ENCODE measurements around the gene TMEM132D.
A peak's percentile ranks its signal among the peaks of the same experiment; 100 is the strongest.

Gene TMEM132D

DNA sequence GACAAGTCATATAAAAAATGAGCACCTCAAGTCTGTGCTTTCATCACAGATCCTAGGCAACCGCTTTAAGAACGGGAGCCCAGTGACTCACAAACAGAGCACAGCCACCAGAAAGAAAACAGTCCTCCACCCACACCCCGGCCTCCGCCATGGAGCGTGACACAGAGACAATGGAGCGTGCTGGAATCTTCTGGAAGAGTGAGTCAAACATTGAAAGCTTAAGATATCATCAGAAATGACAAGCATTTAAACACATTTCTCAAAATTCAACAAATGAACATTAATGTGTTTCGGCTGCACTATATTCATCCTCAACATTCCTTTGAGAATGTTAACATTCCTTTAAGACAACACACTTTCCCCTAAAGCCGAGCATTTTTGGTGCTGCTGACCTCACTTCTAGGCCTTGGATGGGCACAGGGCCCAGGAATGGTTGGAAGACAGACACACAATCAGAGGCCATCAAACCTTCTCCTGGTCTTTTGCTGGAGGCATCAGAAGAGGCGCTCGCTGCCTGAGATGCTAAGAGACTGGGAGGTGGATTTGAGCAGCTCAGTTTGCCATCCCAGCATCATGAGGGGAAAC is 23.6 kb upstream of the TMEM132D start:
- TF ChIP-seq CTCF (IDR thresholded peaks at IDR 0.05; ENCODE audit: insufficient read depth, low read length, poor library complexity, severe bottlenecking): no peak
- Histone ChIP-seq H3F3A (ENCODE audit: insufficient read depth) (no peaks in the 10 kb centered on the region), H3K9me3 (ENCODE audit: insufficient read depth, low read length) (no peaks in the 10 kb centered on the region), H3K4me2 (ENCODE audit: low read depth, low read length, poor library complexity, severe bottlenecking) (no peak overlapping the region), H3K36me3 (ENCODE audit: low read length) (no peaks in the 10 kb centered on the region), H3K4me3 (ENCODE audit: insufficient read depth, low read length, poor library complexity, severe bottlenecking) (no peak overlapping the region), H3K9me2 (replicated peaks; ENCODE audit: insufficient read depth, low read length) (no peaks in the 10 kb centered on the region), H3K9ac (ENCODE audit: low read length) (no peak overlapping the region), H2AFZ (ENCODE audit: low read depth, low read length, severe bottlenecking) (no peak overlapping the region), H4K20me1 (ENCODE audit: low read depth, low read length) (no peaks in the 10 kb centered on the region), H3K27me3 (ENCODE audit: low read length) (no peaks in the 10 kb centered on the region), H3K27ac (ENCODE audit: low read depth, low read length) (no peak overlapping the region), H3K79me2 (ENCODE audit: insufficient read depth, low read length) (no peaks in the 10 kb centered on the region)

DNA sequence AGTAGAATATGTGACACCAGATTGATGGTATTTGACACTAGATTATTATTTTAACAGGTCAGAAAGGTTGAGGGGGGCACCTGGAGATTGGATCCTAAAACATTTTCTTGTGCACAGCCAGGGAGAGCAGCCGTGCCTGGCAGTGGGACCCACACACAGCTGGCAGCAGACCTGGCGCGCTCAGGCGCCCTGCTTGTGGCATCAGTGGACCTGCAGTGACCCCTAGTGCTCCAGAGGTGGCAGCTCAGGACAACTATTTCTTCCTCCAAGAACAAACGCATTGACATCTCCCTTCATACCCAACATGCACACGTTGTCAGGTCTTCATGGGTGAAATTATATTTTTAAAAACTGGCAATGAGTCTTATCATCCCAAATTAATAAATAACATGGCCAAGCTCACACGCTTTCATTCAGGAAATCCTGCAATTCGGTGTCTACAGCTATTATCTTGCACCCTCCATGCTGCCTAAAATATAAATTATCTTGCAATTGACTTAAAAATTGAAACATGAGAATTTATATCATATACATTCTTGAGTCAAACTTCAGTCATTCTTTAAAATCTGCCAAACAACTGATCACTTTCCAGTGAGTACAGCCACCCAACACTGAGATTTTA is 7.7 kb upstream of the TMEM132D start:
- peak; percentile 53 for TF ChIP-seq CTCF (IDR thresholded peaks at IDR 0.05; ENCODE audit: insufficient read depth, low read length, poor library complexity, severe bottlenecking)
- TF ChIP-seq EZH2phosphoT487 (conservative IDR thresholded peaks at IDR 0.05; ENCODE audit: low read length): no peak
- H3F3A ChIP-seq (ENCODE audit: insufficient read depth): no peaks in the 10 kb centered on the region
- H3K79me2 ChIP-seq (ENCODE audit: insufficient read depth, low read length): no peaks in the 10 kb centered on the region
- no peaks in the 10 kb centered on the region for H3K27me3 ChIP-seq (ENCODE audit: low read length)
- no peaks in the 10 kb centered on the region for H3K9me2 ChIP-seq (replicated peaks; ENCODE audit: insufficient read depth, low read length)
- no peak overlapping the region for H3K4me3 ChIP-seq (ENCODE audit: insufficient read depth, low read length, poor library complexity, severe bottlenecking)
- H3K9me3 ChIP-seq (ENCODE audit: insufficient read depth, low read length): no peaks in the 10 kb centered on the region
- no peak overlapping the region for H3K4me2 ChIP-seq (ENCODE audit: low read depth, low read length, poor library complexity, severe bottlenecking)
- no peaks in the 10 kb centered on the region for H3K36me3 ChIP-seq (ENCODE audit: low read length)
- no peak overlapping the region for H2AFZ ChIP-seq (ENCODE audit: low read depth, low read length, severe bottlenecking)
- H4K20me1 ChIP-seq (ENCODE audit: low read depth, low read length): no peaks in the 10 kb centered on the region
- no peak overlapping the region for H3K9ac ChIP-seq (ENCODE audit: low read length)
- no peak overlapping the region for H3K27ac ChIP-seq (ENCODE audit: low read depth, low read length)

DNA sequence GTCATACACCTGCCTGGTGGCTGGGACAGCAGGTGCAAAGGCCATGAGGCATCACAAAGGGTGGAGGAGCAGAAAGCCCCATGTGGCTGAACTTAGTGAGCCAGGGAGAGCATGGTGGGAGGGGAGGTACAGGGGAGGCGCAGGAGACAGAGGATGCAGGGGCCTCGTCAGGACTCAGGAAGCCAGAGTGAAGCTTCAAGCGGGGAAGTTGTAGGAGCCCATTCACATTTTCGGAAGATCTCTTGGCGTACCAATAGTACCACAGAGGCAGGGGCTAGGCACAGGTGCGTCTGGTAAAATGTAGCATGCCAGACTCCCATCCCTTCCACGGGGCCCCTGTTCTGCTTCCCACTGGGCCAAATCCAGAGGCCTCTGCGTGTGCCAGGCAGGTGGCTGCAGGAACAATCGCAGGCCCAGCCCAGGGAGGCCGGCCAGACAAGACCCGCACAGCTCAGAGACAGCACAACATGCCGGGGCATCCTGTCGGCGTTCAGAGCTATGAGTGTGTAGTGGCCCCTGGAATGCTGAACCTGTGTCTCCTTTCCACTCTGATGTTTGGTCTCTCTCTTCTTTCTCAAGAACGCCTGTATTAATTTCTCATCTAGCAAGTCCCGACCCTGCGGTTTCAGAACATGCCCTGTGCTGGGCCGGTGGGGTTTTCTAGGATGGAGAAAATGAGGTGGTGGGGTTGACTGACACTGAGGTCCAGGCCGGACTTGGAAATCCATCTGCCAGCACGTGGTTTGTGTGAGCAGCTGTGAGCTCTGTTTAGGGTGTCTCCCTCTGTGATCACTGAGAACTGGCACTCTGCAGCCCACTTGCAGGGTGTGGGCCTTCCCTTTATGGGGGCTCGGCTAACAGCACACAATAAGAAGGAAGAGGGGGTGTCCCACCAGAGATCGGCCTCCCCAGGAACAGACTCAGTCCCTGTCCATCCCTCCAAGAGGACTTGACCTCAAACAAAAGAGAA is 5.5 kb upstream of the TMEM132D start:
- Histone ChIP-seq H3K9me2 (replicated peaks; ENCODE audit: insufficient read depth, low read length) (no peaks in the 10 kb centered on the region), H3K79me2 (ENCODE audit: insufficient read depth, low read length) (no peaks in the 10 kb centered on the region), H3F3A (ENCODE audit: insufficient read depth) (no peaks in the 10 kb centered on the region), H3K9ac (ENCODE audit: low read length) (no peak overlapping the region), H3K27me3 (ENCODE audit: low read length) (no peaks in the 10 kb centered on the region), H3K36me3 (ENCODE audit: low read length) (no peaks in the 10 kb centered on the region), H2AFZ (ENCODE audit: low read depth, low read length, severe bottlenecking) (no peak overlapping the region), H3K4me2 (ENCODE audit: low read depth, low read length, poor library complexity, severe bottlenecking) (no peak overlapping the region), H3K27ac (ENCODE audit: low read depth, low read length) (no peak overlapping the region), H3K4me3 (ENCODE audit: insufficient read depth, low read length, poor library complexity, severe bottlenecking) (no peak overlapping the region), H3K9me3 (ENCODE audit: insufficient read depth, low read length) (no peaks in the 10 kb centered on the region), H4K20me1 (ENCODE audit: low read depth, low read length) (no peaks in the 10 kb centered on the region)
- no peak for TF ChIP-seq CTCF (IDR thresholded peaks at IDR 0.05; ENCODE audit: insufficient read depth, low read length, poor library complexity, severe bottlenecking)
- no peak for TF ChIP-seq EZH2phosphoT487 (conservative IDR thresholded peaks at IDR 0.05; ENCODE audit: low read length)

All from SU-DHL-6 (cell line).